ENCODE results near the gene C14orf39.
"Not testable (repeated sequence)": the region's sequence is repeated elsewhere in the genome, so short reads cannot be mapped to it uniquely, and the experiment has no call there.

The C14orf39 gene

GRCh38 chr14:60506985-60507829 lies 21.3 kb upstream of the C14orf39 start:
- Mint-ChIP-seq H3K9me3 (ENCODE audit: low read depth) (no peaks in the 10 kb centered on the region), H3K27me3 (peaks cover 48% of the 10 kb centered on the region), H3K4me3 (no peak overlapping the region), H3K36me3 (no peaks in the 10 kb centered on the region), H3K27ac (no peak overlapping the region), H3K4me1 (ENCODE audit: low read depth) (peaks cover 24% of the 10 kb centered on the region)

- Mint-ChIP-seq H3K27ac (no peak overlapping the region), H3K27me3 (peaks cover 45% of the 10 kb centered on the region), H3K4me3 (no peak overlapping the region), H3K36me3 (no peaks in the 10 kb centered on the region), H3K9me3 (ENCODE audit: low read depth) (no peaks in the 10 kb centered on the region), H3K4me1 (ENCODE audit: low read depth) (peaks cover 24% of the 10 kb centered on the region)
These were observed 20.7 kb upstream of the C14orf39 start for GRCh38 chr14:60506462-60506984.

GRCh38 chr14:60506010-60506409 lies 20.1 kb upstream of the C14orf39 start:
- Mint-ChIP-seq H3K27me3 (peaks cover 46% of the 10 kb centered on the region), H3K4me1 (ENCODE audit: low read depth) (peaks cover 24% of the 10 kb centered on the region), H3K36me3 (no peaks in the 10 kb centered on the region), H3K27ac (no peak overlapping the region), H3K9me3 (ENCODE audit: low read depth) (no peaks in the 10 kb centered on the region), H3K4me3 (no peak overlapping the region)

GRCh38 chr14:60505448-60505847 lies 19.6 kb upstream of the C14orf39 start:
- Mint-ChIP-seq H3K4me1 (ENCODE audit: low read depth) (peaks cover 22% of the 10 kb centered on the region), H3K4me3 (no peak overlapping the region), H3K9me3 (ENCODE audit: low read depth) (no peaks in the 10 kb centered on the region), H3K27ac (no peak overlapping the region), H3K27me3 (peaks cover 52% of the 10 kb centered on the region), H3K36me3 (no peaks in the 10 kb centered on the region)

- no peak overlapping the region for H3K27ac Mint-ChIP-seq
- no peaks in the 10 kb centered on the region for H3K9me3 Mint-ChIP-seq (ENCODE audit: low read depth)
- no peaks in the 10 kb centered on the region for H3K36me3 Mint-ChIP-seq
- H3K27me3 Mint-ChIP-seq, result peaks cover 55% of the 10 kb centered on the region
- no peak overlapping the region for H3K4me3 Mint-ChIP-seq
- peaks cover 4% of the 10 kb centered on the region for H3K4me1 Mint-ChIP-seq (ENCODE audit: low read depth)
These were observed 16.7 kb upstream of the C14orf39 start for GRCh38 chr14:60502541-60502940.

- Mint-ChIP-seq H3K9me3 (ENCODE audit: low read depth) (no peaks in the 10 kb centered on the region), H3K4me3 (no peak overlapping the region), H3K27me3 (peaks cover 36% of the 10 kb centered on the region), H3K36me3 (no peaks in the 10 kb centered on the region), H3K4me1 (ENCODE audit: low read depth) (no peaks in the 10 kb centered on the region), H3K27ac (no peak overlapping the region)
These were observed 10.1 kb upstream of the C14orf39 start for GRCh38 chr14:60495946-60496345.

GRCh38 chr14:60490270-60490669 lies 4.4 kb upstream of the C14orf39 start:
- peaks cover 18% of the 10 kb centered on the region for H3K27me3 Mint-ChIP-seq
- no peak overlapping the region for H3K27ac Mint-ChIP-seq
- no peaks in the 10 kb centered on the region for H3K36me3 Mint-ChIP-seq
- peaks cover 2% of the 10 kb centered on the region for H3K4me1 Mint-ChIP-seq (ENCODE audit: low read depth)
- H3K9me3 Mint-ChIP-seq (ENCODE audit: low read depth), result no peaks in the 10 kb centered on the region
- no peak overlapping the region for H3K4me3 Mint-ChIP-seq

GRCh38 chr14:60488175-60488574 lies 2.3 kb upstream of the C14orf39 start:
- no peak overlapping the region for H3K4me3 Mint-ChIP-seq
- H3K9me3 Mint-ChIP-seq (ENCODE audit: low read depth), result no peaks in the 10 kb centered on the region
- no peak overlapping the region for H3K27ac Mint-ChIP-seq
- H3K27me3 Mint-ChIP-seq, result peaks cover 19% of the 10 kb centered on the region
- peaks cover 2% of the 10 kb centered on the region for H3K4me1 Mint-ChIP-seq (ENCODE audit: low read depth)
- no peaks in the 10 kb centered on the region for H3K36me3 Mint-ChIP-seq

- Mint-ChIP-seq H3K36me3 (no peaks in the 10 kb centered on the region), H3K27me3 (peaks cover 20% of the 10 kb centered on the region), H3K27ac (no peak overlapping the region)
These were observed 1.3 kb upstream of the C14orf39 start for GRCh38 chr14:60487211-60487610.

GRCh38 chr14:60485057-60485597 lies 736 bp downstream of the C14orf39 start:
- H3K27ac Mint-ChIP-seq, result no peak overlapping the region
- peak overlapping the region; percentile 59 for H3K4me3 Mint-ChIP-seq
- H3K27me3 Mint-ChIP-seq, result peaks cover 20% of the 10 kb centered on the region

More at GRCh38 chr14:60487211-60487610, 1.3 kb upstream of the C14orf39 start:
- peaks cover 2% of the 10 kb centered on the region for H3K4me1 Mint-ChIP-seq (ENCODE audit: low read depth)
- no peaks in the 10 kb centered on the region for H3K9me3 Mint-ChIP-seq (ENCODE audit: low read depth)
- H3K4me3 Mint-ChIP-seq, result no peak overlapping the region

GRCh38 chr14:60482743-60483142 lies 3.1 kb downstream of the C14orf39 start:
- Mint-ChIP-seq H3K4me1 (ENCODE audit: low read depth) (peaks cover 2% of the 10 kb centered on the region), H3K36me3 (peaks cover 2% of the 10 kb centered on the region), H3K4me3 (no peak overlapping the region), H3K9me3 (ENCODE audit: low read depth) (peaks cover 14% of the 10 kb centered on the region), H3K27ac (no peak overlapping the region), H3K27me3 (peaks cover 25% of the 10 kb centered on the region)

More at GRCh38 chr14:60485057-60485597, 736 bp downstream of the C14orf39 start:
- peaks cover 2% of the 10 kb centered on the region for H3K4me1 Mint-ChIP-seq (ENCODE audit: low read depth)
- H3K9me3 Mint-ChIP-seq (ENCODE audit: low read depth), result peaks cover 8% of the 10 kb centered on the region
- peaks cover 2% of the 10 kb centered on the region for H3K36me3 Mint-ChIP-seq

- Mint-ChIP-seq H3K27me3 (peaks cover 33% of the 10 kb centered on the region), H3K9me3 (ENCODE audit: low read depth) (peaks cover 14% of the 10 kb centered on the region)
- not testable (repeated sequence) for H3K36me3 Mint-ChIP-seq; H3K4me3 Mint-ChIP-seq; H3K4me1 Mint-ChIP-seq (ENCODE audit: low read depth); H3K27ac Mint-ChIP-seq
These were observed 5.6 kb downstream of the C14orf39 start for GRCh38 chr14:60480248-60480647.

GRCh38 chr14:60455875-60456274 lies 30.0 kb downstream of the C14orf39 start:
- Mint-ChIP-seq H3K9me3 (ENCODE audit: low read depth) (no peaks in the 10 kb centered on the region), H3K4me3 (no peak overlapping the region), H3K36me3 (no peaks in the 10 kb centered on the region), H3K27ac (no peak overlapping the region), H3K27me3 (peaks cover 4% of the 10 kb centered on the region), H3K4me1 (ENCODE audit: low read depth) (no peaks in the 10 kb centered on the region)

GRCh38 chr14:60430276-60430675 lies 55.6 kb downstream of the C14orf39 start:
- peaks cover 3% of the 10 kb centered on the region for H3K36me3 Mint-ChIP-seq

GRCh38 chr14:60420050-60420449 lies 65.8 kb downstream of the C14orf39 start:
- peaks cover 4% of the 10 kb centered on the region for H3K27me3 Mint-ChIP-seq
- H3K9me3 Mint-ChIP-seq (ENCODE audit: low read depth), result no peaks in the 10 kb centered on the region
- H3K27ac Mint-ChIP-seq, result no peak overlapping the region
- no peak overlapping the region for H3K4me3 Mint-ChIP-seq
- H3K4me1 Mint-ChIP-seq (ENCODE audit: low read depth), result no peaks in the 10 kb centered on the region
- H3K36me3 Mint-ChIP-seq, result no peaks in the 10 kb centered on the region

More at GRCh38 chr14:60430276-60430675, 55.6 kb downstream of the C14orf39 start:
- Mint-ChIP-seq H3K4me3 (no peak overlapping the region), H3K9me3 (ENCODE audit: low read depth) (peaks cover 4% of the 10 kb centered on the region), H3K4me1 (ENCODE audit: low read depth) (no peaks in the 10 kb centered on the region), H3K27me3 (peaks cover 14% of the 10 kb centered on the region), H3K27ac (no peak overlapping the region)

Data from activated naive CD8-positive, alpha-beta T cell (primary cell).